ENCODE data around the gene STMN3. TPM values are rescaled to one million over a fixed set of nuclear protein-coding genes. Genes with fewer than 3 reads are reported as not detected.
A peak's percentile ranks its signal among the peaks of the same experiment; 100 is the strongest.

STMN3 gene
- total RNA-seq, 1 donor, result 9.3 TPM

- TF ChIP-seq CTCF (IDR thresholded peaks at IDR 0.05; ENCODE audit: insufficient read depth, low read length), result no peak
- DNase-seq (ENCODE audit: low read depth), result no peak
Observed at GRCh38 chr20:63659370-63659769, 6.1 kb upstream of the STMN3 start.

GRCh38 chr20:63658749-63659187 is 5.5 kb upstream of the STMN3 start:
- peak; percentile 57 for DNase-seq (ENCODE audit: low read depth)

More at GRCh38 chr20:63659370-63659769, 6.1 kb upstream of the STMN3 start:
- peak overlapping the region; percentile 87 for H3K4me3 ChIP-seq (ENCODE audit: low read depth, low read length)

GRCh38 chr20:63657937-63658748 is 4.9 kb upstream of the STMN3 start, which contains the start of gene RTEL1:
RTEL1 (plus strand) TSS chr20:63658312; CDS start chr20:63659403, 1,091 bp downstream.
- no peak for TF ChIP-seq CTCF (IDR thresholded peaks at IDR 0.05; ENCODE audit: insufficient read depth, low read length)
- DNase-seq (ENCODE audit: low read depth), result peak; percentile 93
- peak within 1 kb of the TSS; percentile 87 for H3K4me3 ChIP-seq (ENCODE audit: low read depth, low read length)

More at GRCh38 chr20:63658749-63659187, 5.5 kb upstream of the STMN3 start:
- peak overlapping the region; percentile 87 for H3K4me3 ChIP-seq (ENCODE audit: low read depth, low read length)
- no peak for TF ChIP-seq CTCF (IDR thresholded peaks at IDR 0.05; ENCODE audit: insufficient read depth, low read length)

- no peak for TF ChIP-seq CTCF (IDR thresholded peaks at IDR 0.05; ENCODE audit: insufficient read depth, low read length)
- no peak for DNase-seq (ENCODE audit: low read depth)
- peak overlapping the region; percentile 87 for H3K4me3 ChIP-seq (ENCODE audit: low read depth, low read length)
Observed at GRCh38 chr20:63657260-63657936, 4.2 kb upstream of the STMN3 start.

- H3K4me3 ChIP-seq (ENCODE audit: low read depth, low read length), result no peak overlapping the region
- TF ChIP-seq CTCF (IDR thresholded peaks at IDR 0.05; ENCODE audit: insufficient read depth, low read length), result no peak
- DNase-seq (ENCODE audit: low read depth), result no peak
Observed at GRCh38 chr20:63656451-63656850, 3.2 kb upstream of the STMN3 start.

- DNase-seq (ENCODE audit: low read depth), result no peak
- no peak for TF ChIP-seq CTCF (IDR thresholded peaks at IDR 0.05; ENCODE audit: insufficient read depth, low read length)
- no peak overlapping the region for H3K4me3 ChIP-seq (ENCODE audit: low read depth, low read length)
Observed at GRCh38 chr20:63655249-63655648, 2.0 kb upstream of the STMN3 start.
